ENCODE data around the gene SAMHD1. TPM values are rescaled to one million over a fixed set of nuclear protein-coding genes. Genes with fewer than 3 reads are reported as not detected.

Gene SAMHD1
- total and polyA plus RNA-seq, 4 donors = 14.7 to 51.2 (median 27.7) TPM

DNA sequence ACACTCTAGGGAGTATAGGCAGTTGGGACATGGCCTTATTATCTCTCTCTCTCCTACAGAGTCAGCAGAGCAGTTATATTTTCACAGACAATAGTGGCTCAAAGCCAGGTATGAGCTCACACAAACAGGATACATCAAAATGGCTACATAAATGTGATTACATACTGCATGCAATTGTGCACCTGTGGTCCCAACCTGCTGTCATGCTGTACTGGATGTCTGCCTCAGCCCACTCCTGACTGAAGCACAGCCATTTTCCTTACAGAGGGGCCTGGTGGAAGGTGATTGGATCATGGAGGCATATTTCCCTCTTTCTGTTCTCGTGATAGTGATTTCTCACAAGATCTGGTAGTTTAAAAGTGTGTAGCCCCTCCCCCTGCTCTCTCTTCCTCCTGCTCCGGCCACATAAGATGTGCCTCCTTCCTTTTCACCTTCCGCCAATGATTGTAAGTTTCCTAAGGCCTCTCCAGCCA lies 37.0 kb upstream of the SAMHD1 start:
- H3K4me1 ChIP-seq (ENCODE audit: control insufficient read depth in 4 of 4, insufficient read depth in 4 of 4, low read length in 3 of 4) = peaks cover 0 to 3% (median 2%) of the 10 kb centered on the region in 4 donors
- no peak overlapping the region for H3K27ac ChIP-seq (ENCODE audit: low read depth in 1 of 2, low read length in 2 of 2)
- no peaks in the 10 kb centered on the region for H3K27me3 ChIP-seq (ENCODE audit: control insufficient read depth in 4 of 4, insufficient read depth in 4 of 4, low read length in 3 of 4)
- peaks cover 0 to 5% (median 0%) of the 10 kb centered on the region in 4 donors for H3K9me3 ChIP-seq (ENCODE audit: control insufficient read depth in 4 of 4, low read length in 3 of 4)
- no peak for DNase-seq (ENCODE audit: low spot score)
- TF ChIP-seq TAF1 (conservative IDR thresholded peaks at IDR 0.05) (no peak), HNF4G (IDR thresholded peaks at IDR 0.05) (no peak), RAD21 (IDR thresholded peaks at IDR 0.05) (no peak), HNF4A (conservative IDR thresholded peaks at IDR 0.05) (no peak), FOXA1 (IDR thresholded peaks at IDR 0.05) (no peak), JUND (IDR thresholded peaks at IDR 0.05) (no peak), GABPA (IDR thresholded peaks at IDR 0.05 in 1 of 2, conservative IDR thresholded peaks at IDR 0.05 in 1 of 2) (no peak), RXRA (IDR thresholded peaks at IDR 0.05) (no peak), NR2F2 (IDR thresholded peaks at IDR 0.05) (no peak), SP1 (IDR thresholded peaks at IDR 0.05) (no peak)
- TF ChIP-seq, protein P1, sequence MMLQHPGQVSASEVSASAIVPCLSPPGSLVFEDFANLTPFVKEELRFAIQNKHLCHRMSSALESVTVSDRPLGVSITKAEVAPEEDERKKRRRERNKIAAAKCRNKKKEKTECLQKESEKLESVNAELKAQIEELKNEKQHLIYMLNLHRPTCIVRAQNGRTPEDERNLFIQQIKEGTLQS (IDR thresholded peaks at IDR 0.05) = no peak
- TF ChIP-seq, protein P2, sequence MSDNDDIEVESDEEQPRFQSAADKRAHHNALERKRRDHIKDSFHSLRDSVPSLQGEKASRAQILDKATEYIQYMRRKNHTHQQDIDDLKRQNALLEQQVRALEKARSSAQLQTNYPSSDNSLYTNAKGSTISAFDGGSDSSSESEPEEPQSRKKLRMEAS (IDR thresholded peaks at IDR 0.05) = no peak
- TF ChIP-seq, protein P3, sequence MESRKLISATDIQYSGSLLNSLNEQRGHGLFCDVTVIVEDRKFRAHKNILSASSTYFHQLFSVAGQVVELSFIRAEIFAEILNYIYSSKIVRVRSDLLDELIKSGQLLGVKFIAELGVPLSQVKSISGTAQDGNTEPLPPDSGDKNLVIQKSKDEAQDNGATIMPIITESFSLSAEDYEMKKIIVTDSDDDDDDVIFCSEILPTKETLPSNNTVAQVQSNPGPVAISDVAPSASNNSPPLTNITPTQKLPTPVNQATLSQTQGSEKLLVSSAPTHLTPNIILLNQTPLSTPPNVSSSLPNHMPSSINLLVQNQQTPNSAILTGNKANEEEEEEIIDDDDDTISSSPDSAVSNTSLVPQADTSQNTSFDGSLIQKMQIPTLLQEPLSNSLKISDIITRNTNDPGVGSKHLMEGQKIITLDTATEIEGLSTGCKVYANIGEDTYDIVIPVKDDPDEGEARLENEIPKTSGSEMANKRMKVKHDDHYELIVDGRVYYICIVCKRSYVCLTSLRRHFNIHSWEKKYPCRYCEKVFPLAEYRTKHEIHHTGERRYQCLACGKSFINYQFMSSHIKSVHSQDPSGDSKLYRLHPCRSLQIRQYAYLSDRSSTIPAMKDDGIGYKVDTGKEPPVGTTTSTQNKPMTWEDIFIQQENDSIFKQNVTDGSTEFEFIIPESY (IDR thresholded peaks at IDR 0.05) = no peak
- no peaks in the 10 kb centered on the region for H3K36me3 ChIP-seq (ENCODE audit: control insufficient read depth in 4 of 4, insufficient read depth in 3 of 4, low read depth in 1 of 4, low read length in 3 of 4)
- 81% methylated on average over 3 of the region's 3 CpGs for WGBS
- no peak overlapping the region for H3K4me3 ChIP-seq (ENCODE audit: low read depth in 1 of 3, low read length in 3 of 3)
- H3K9ac ChIP-seq (ENCODE audit: low read depth in 1 of 2, low read length in 2 of 2) = no peak overlapping the region

DNA sequence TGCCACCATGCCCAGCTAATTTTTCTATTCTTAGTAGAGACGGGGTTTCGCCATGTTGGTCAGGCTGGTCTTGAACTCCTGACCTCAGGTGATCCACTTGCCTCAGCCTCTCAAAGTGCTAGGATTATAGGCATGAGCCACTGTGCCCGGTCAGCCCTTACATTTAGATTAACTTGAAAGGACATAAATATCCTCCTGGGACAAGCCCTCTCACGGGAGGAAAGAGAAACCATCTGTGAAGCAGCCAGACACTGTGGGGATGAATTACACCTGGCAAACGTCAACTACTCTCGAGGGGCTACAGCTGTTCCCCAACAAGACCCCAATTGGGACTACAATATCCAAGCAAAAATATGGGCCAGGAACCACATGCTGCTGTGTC lies 32.7 kb upstream of the SAMHD1 start:
- Histone ChIP-seq H3K36me3 (ENCODE audit: control insufficient read depth in 4 of 4, insufficient read depth in 3 of 4, low read depth in 1 of 4, low read length in 3 of 4) (no peaks in the 10 kb centered on the region), H3K27me3 (ENCODE audit: control insufficient read depth in 4 of 4, insufficient read depth in 4 of 4, low read length in 3 of 4) (no peaks in the 10 kb centered on the region), H3K9me3 (ENCODE audit: control insufficient read depth in 4 of 4, low read length in 3 of 4) (no peaks in the 10 kb centered on the region), H3K4me3 (ENCODE audit: low read depth in 1 of 3, low read length in 3 of 3) (no peak overlapping the region), H3K4me1 (ENCODE audit: control insufficient read depth in 4 of 4, insufficient read depth in 4 of 4, low read length in 3 of 4) (peaks cover 0 to 5% (median 3%) of the 10 kb centered on the region in 4 donors), H3K27ac (ENCODE audit: low read depth in 1 of 2, low read length in 2 of 2) (no peak overlapping the region), H3K9ac (ENCODE audit: low read depth in 1 of 2, low read length in 2 of 2) (no peak overlapping the region)
- DNase-seq (ENCODE audit: low spot score) = no peak
- no peak for TF ChIP-seq EGR1 (IDR thresholded peaks at IDR 0.05; ENCODE audit: low read depth in 2 of 2)
- TF ChIP-seq FOXA1 (IDR thresholded peaks at IDR 0.05) = no peak
- TF ChIP-seq, protein P3 (IDR thresholded peaks at IDR 0.05) = no peak
- no peak for TF ChIP-seq SP1 (IDR thresholded peaks at IDR 0.05)
- no peak for TF ChIP-seq YY1 (IDR thresholded peaks at IDR 0.05)
- no peak for TF ChIP-seq RXRA (IDR thresholded peaks at IDR 0.05)
- no peak for TF ChIP-seq FOXA2 (IDR thresholded peaks at IDR 0.05)
- TF ChIP-seq RAD21 (IDR thresholded peaks at IDR 0.05) = no peak
- TF ChIP-seq REST (IDR thresholded peaks at IDR 0.05) = no peak
- TF ChIP-seq, protein P2 (IDR thresholded peaks at IDR 0.05) = no peak
- TF ChIP-seq, protein P1 (IDR thresholded peaks at IDR 0.05) = no peak
- TF ChIP-seq HNF4G (IDR thresholded peaks at IDR 0.05) = no peak
- no peak for TF ChIP-seq HNF4A (conservative IDR thresholded peaks at IDR 0.05)
- no peak for TF ChIP-seq TAF1 (conservative IDR thresholded peaks at IDR 0.05)
- no peak for TF ChIP-seq NR2F2 (IDR thresholded peaks at IDR 0.05)
- no peak for TF ChIP-seq GABPA (IDR thresholded peaks at IDR 0.05 in 1 of 2, conservative IDR thresholded peaks at IDR 0.05 in 1 of 2)
- 93% methylated on average over 6 of the region's 6 CpGs for WGBS
